Caki2 (cell line): Measurements from ENCODE around the gene LMOD1. TPM values are rescaled to one million over a fixed set of nuclear protein-coding genes. Genes with fewer than 3 reads are reported as not detected.
"Not testable (repeated sequence)": the region's sequence is repeated elsewhere in the genome, so short reads cannot be mapped to it uniquely, and the experiment has no call there.

Experiments used
- DNase-seq: peaks from one replicate; pipeline ENCODE4 v3.0.0-alpha.2; 2015; ENCODE audit warnings: low read depth
- in situ Hi-C: cut with HindIII; loops from 2 replicates; pipeline ENCODE4 v1.10.0; 2016; ENCODE audit warnings: low sequenced_read_pairs, low pct_unique_long_range_greater_than_20kb, mixed read lengths
- total RNA-seq: library from RNA; depleted of rRNA; stranded (reverse); fragments of >200 nt; shearing (Covaris generic); gene quantifications from 2 replicates; pipeline ENCODE4 v1.2.3, GENCODE V29; 2014; ENCODE audit warnings: low replicate concordance; rRNA removed

The LMOD1 gene
- total RNA-seq: not detected in 2 replicates

GRCh38 chr1:201946224-201946908 lies at the start of gene LMOD1:
Gene LMOD1, minus strand, starts transcription at chr1:201946548. Its CDS starts 208 bp downstream, at chr1:201946340.
- in situ Hi-C loops: no loop called here
- no peak for DNase-seq

GRCh38 chr1:201990427-201990826 lies 44.1 kb upstream of the LMOD1 start:
- in situ Hi-C loops: no loop called here

DNA sequence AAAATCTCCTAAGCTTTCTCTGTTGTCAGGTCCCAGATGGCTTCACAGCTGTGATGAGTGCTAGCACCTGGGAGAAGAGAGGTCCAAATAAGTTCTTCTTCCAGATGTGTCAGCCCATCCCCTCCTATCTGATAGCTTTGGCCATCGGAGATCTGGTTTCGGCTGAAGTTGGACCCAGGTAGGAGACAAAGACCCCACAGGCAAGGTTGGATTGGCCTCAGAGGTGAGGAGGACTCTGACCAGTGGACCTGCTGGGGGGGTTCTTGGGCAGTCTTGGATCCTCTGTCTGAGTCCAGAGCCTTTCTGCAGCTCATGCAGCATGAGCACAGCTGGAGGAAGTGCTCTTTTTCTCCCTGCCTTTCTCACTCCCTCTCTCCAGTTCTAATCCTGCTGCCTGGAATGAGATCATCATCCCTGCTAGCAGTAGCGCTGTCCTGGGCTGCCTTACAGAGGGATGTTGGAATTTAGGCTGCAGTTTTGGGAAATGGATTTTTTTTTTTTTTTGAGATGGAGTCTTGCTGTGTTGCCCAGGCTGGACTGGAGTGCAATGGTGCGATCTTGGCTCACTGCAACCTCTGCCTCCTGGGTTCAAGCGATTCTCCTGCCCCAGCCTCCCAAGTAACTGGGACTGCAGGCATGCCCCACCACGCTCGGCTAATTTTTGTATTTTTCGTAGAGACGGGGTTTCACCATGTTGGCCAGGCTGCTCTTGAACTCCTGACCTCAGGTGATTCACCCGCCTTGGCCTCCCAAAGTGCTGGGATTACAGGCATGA lies 43.2 kb upstream of the LMOD1 start:
- in situ Hi-C loops: no loop called here
- no peak for DNase-seq

More at GRCh38 chr1:201990427-201990826, 44.1 kb upstream of the LMOD1 start:
- DNase-seq: no peak

- no peak for DNase-seq
- in situ Hi-C loops: no loop called here
Measured at GRCh38 chr1:201988601-201989000, 42.3 kb upstream of the LMOD1 start.

DNA sequence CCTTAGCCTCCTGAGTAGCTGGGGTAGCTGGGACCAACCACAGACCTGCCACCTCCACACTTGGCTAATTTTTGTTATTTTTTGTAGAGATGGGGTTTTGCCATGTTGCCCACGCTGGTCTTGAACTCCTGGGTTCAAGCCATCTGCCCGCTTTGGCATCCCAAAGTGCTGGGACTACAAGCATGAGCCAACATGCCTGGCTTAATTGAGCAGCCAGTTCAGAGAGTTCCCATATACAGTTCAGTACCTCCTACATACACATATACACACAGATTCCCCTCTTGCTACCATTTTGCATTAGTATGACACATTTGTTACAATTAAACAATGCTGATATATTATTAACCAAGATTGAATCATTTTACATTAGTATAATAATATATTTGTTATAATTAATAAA lies 39.0 kb upstream of the LMOD1 start:
- in situ Hi-C loops: no loop called here
- DNase-seq: no peak

DNA sequence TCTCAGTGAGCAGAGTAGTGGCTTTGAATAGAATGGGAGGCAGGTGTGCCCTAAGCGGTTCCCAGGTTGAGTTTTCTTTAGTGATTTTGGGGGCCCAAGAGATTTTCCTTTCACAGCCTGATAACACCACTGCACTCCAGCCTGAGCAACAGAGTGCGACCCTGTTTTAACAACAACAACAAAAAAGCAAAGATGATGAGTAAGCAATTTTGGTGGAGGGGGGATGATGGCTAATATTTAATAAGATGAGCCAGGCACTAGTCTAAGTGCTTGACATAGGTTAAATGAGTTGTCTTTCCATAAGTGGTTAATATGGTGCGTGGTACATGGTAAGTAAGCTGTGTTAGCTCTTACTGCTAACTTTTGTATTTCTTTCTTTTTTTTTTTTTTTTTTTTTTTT lies 38.1 kb upstream of the LMOD1 start:
- in situ Hi-C loops: no loop called here
- peak; percentile 16 for DNase-seq

DNA sequence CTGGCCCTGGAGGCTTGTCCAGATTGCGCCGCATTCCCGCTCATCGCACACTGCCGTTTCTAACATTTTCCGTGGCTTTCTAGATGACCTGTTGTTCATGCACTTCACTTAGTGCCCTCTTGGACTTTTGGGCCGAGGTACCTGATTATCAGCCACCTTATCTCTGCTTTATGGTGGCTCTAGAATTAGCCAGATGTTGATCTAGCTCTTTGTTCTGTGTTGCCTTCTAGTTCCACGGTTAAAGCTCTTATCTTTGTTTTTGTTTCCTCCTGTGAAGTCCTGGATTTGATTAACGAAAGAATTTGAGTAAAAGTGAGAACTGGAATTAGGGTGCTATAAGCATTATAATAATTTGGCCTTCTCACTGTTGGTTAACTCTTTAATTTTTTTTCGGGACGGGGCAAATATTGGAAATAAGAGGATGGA lies 37.0 kb upstream of the LMOD1 start:
- in situ Hi-C loops: no loop called here
- DNase-seq: no peak

- in situ Hi-C loops: no loop called here
- DNase-seq: peak; percentile 78
Measured at GRCh38 chr1:201982623-201983379, 36.5 kb upstream of the LMOD1 start, which contains the start of gene RNPEP. Gene RNPEP, plus strand, starts transcription at chr1:201982648. Its CDS starts 19 bp downstream, at chr1:201982667.

DNA sequence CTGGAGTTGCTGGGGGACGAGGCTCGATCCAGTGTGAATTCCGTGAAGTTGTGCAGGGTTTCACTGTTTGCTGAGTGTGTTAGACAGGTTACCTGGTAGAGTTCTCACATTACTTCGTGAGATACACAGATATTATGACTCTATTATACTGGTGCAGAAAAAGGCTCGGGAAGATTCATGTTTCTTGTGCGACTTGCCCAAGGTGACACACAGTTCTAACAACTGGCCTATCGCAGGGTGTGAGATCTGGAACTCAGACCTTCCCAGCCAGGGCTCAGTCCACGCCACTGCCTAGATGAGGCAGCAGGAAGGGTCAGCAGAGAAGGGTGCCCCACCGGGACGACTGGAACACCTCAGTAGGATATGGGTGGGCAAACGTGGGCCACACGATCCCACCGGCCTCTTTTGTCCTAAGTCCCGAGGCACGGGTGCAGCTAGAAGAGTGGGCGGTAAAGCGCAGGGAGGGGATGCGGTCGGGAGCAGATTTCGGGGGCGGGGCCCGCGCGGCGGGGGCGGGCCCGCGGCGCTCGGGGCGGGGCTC lies 35.8 kb upstream of the LMOD1 start:
- no peak for DNase-seq
- in situ Hi-C loops: no loop called here

DNA sequence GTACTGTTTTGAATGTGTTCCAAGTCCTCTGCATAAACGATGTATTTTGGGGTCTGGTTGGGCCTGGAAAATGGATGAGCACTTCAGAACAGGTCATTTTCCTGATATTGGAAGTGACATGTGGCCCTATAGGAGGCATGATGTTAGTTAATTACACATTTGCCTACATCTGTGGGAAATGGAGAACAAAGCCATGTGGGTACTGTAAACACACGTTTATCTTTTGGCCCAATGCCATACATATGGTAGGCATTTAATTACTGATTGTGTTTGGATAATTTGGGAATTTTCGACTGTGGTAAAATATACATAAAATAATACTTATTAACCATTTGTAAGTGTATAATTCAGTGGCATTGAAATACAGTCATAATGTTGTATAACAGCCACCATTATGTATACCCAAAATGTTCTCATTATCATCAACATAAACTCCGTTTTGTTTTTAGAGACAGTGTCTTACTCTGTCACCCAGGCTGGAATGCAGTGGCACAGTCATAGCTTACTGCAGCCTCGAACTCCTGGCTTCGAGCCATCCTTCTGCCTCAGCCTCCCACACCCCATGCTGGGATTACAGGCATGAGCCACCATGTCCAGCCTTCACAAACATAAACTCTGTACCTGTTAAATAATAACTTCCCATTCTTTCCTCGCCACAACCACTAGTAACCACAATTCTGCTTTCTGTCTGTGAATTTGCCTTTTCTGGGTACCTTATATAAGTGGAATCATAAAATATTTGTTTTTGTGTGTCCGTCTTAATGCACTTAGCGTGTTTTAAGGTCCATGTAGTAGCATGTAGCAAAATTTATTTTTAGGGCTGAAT lies 24.2 kb upstream of the LMOD1 start:
- DNase-seq: peak; percentile 22
- in situ Hi-C loops: no loop called here

- DNase-seq: no peak
- in situ Hi-C loops: no loop called here
Measured at GRCh38 chr1:201968202-201968925, 22.0 kb upstream of the LMOD1 start.

DNA sequence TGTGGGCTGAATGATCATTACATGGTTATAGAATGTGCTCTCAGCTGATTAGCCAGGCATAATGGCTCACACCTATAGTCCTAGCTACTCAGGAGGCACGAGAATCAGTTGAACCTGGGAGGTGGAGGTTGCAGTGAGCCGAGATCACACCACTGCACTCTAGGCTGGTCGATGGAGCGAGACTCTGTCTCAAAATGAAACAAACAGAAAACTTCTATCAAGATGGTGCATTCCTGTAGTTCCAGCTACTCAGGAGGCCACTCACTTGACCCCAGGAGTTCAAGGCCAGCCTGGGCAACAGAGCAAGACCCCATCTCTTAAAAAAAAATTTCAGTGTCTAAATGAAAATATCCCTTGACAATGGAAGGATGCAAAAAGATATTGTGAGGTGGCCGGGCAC lies 19.8 kb upstream of the LMOD1 start:
- in situ Hi-C loops: no loop called here

GRCh38 chr1:201964261-201964660 lies 17.9 kb upstream of the LMOD1 start:
- in situ Hi-C loops: no loop called here
- DNase-seq: no peak

More for the DNA sequence above, 19.8 kb upstream of the LMOD1 start:
- DNase-seq: peak; percentile 67

DNA sequence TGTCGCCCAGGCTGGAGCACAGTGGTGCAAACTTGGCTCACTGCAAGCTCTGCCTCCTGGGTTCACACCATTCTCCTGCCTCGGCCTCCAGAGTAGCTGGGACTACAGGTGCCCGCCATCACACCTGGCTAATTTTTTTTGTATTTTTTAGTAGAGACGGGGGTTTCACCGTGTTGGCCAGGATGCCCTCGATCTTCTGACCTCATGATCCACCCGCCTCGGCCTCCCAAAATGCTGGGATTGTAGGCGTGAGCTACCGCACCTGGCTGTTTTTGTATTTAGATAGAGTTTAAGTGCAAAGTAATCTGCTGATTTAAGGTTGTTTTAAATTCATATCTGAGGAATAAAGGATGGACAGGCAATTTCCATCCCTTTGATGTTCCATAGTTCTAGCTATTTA lies 16.0 kb upstream of the LMOD1 start:
- in situ Hi-C loops, DNase-seq: not testable (repeated sequence)

DNA sequence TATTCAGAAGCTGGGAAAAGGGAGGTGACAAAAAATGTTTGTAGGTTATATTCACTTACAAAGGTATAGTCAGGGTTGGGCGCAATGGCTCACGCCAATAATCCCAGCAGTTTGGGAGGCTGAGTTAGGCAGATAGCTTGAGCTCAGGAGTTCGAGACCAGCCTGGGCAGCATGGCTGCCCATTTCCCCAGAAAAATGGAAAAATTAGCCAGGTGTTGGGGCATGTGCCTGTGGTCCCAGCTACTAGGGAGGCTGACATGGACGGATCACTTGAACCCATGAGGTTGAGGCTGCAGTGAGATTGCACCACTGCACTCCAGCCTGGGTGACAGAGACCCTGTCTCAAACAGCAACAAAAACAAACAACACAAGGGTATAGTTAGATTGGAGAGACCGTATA lies 12.0 kb upstream of the LMOD1 start:
- DNase-seq: no peak
- in situ Hi-C loops: no loop called here

- in situ Hi-C loops: no loop called here
- no peak for DNase-seq
Measured at GRCh38 chr1:201955729-201956143, 9.4 kb upstream of the LMOD1 start.
